Naive thymus-derived CD8-positive, alpha-beta T cell (primary cell): ENCODE measurements around the gene NSL1. TPM values are rescaled to one million over a fixed set of nuclear protein-coding genes. Genes with fewer than 3 reads are reported as not detected.
"Not testable (repeated sequence)": the region's sequence is repeated elsewhere in the genome, so short reads cannot be mapped to it uniquely, and the experiment has no call there.

ENCODE experiments used
- ATAC-seq, 2 donors: fragments of 150-1000 bp; cut with Tn5 transposase in 1 of 2; sonication (Bioruptor Pico), chemical (Tn5 transposase) in 1 of 2; 1 replicate in 1 of 2; 2 replicates in 1 of 2; pipeline ENCODE4 v1.10.0; 2021; ENCODE audit warnings: mild to moderate bottlenecking in 2 of 2, moderate library complexity in 2 of 2
- POLR2A ChIA-PET: fragments of 350-600 bp; sonication (Branson Sonifier 250); formaldehyde crosslinking; loops from one replicate; lab custom pipeline; 2021; ENCODE audit warnings: antibody characterized with exemption; lab: Charles Lee
- DNase-seq, 10 donors: peaks; one replicate each; pipeline versions ENCODE4 v3.0.0 to v3.0.0-alpha.2; 2020 to 2022
- H3K27ac Mint-ChIP-seq, 10 donors: one replicate each; pipeline ENCODE4 v1.8.0; 2020 to 2022; ENCODE audit warnings: mild to moderate bottlenecking in 10 of 10, mixed read lengths in 10 of 10, moderate library complexity in 4 of 10, inconsistent platforms in 1 of 10
- H3K27me3 Mint-ChIP-seq, 5 donors: one replicate each; pipeline ENCODE4 v1.8.0; 2021 to 2022; ENCODE audit warnings: mixed read lengths in 5 of 5
- H3K36me3 Mint-ChIP-seq, 3 donors: one replicate each; pipeline ENCODE4 v1.8.0; 2020 to 2022; ENCODE audit warnings: mixed read lengths in 3 of 3, mild to moderate bottlenecking in 2 of 3, inconsistent platforms in 1 of 3
- H3K4me1 Mint-ChIP-seq, 4 donors: one replicate each; pipeline ENCODE4 v1.8.0; 2021 to 2022; ENCODE audit warnings: mixed read lengths in 4 of 4
- H3K4me3 Mint-ChIP-seq, 10 donors: one replicate each; pipeline ENCODE4 v1.8.0; 2020 to 2022; ENCODE audit warnings: mild to moderate bottlenecking in 10 of 10, mixed read lengths in 10 of 10, moderate library complexity in 6 of 10, inconsistent platforms in 1 of 10
- H3K9me3 Mint-ChIP-seq, 9 donors: one replicate each; pipeline ENCODE4 v1.8.0; 2020 to 2022; ENCODE audit warnings: mixed read lengths in 9 of 9, mild to moderate bottlenecking in 3 of 9, inconsistent platforms in 1 of 9, moderate library complexity in 1 of 9
- polyA plus RNA-seq, 3 donors: library from polyadenylated mRNA; unstranded; fragments of 300-500 nt; fragmentation: Illumina TruSeq; gene quantifications; one replicate each; pipeline ENCODE4 v1.2.3, GENCODE V29; 2021
- total RNA-seq, 8 experiments: library from RNA in 2 of 8; stranded (reverse) in 2 of 8; gene quantifications; one replicate each; pipeline ENCODE4 v1.2.3 and lab custom pipeline; 2021 to 2026

NSL1 gene
- total and polyA plus RNA-seq, 5 experiments from 2014 or later, result 38.1 to 74.2 (median 54.8) TPM

- DNase-seq (no peak), ATAC-seq (no peak)
- peaks cover 5 to 63% (median 12%) of the 10 kb centered on the region in 3 donors for H3K36me3 Mint-ChIP-seq
- peaks cover 3 to 7% (median 5%) of the 10 kb centered on the region in 4 donors for H3K4me1 Mint-ChIP-seq
- H3K4me3 Mint-ChIP-seq, result no peak overlapping the region
- no peak overlapping the region for H3K27ac Mint-ChIP-seq
- POLR2A ChIA-PET, result interaction anchor here (0.6 to 1.4 kb wide), 2 partner anchors 79 to 116 kb away, joined by 3 read pairs; no protein-coding TSS in a partner anchor
- H3K9me3 Mint-ChIP-seq, result no peaks in the 10 kb centered on the region
- H3K27me3 Mint-ChIP-seq, result no peaks in the 10 kb centered on the region
Observed at GRCh38 chr1:212780759-212781158, 10.8 kb downstream of the NSL1 start.

GRCh38 chr1:212779086-212779485 is 12.5 kb downstream of the NSL1 start:
- H3K27me3 Mint-ChIP-seq, H3K4me3 Mint-ChIP-seq, POLR2A ChIA-PET, ATAC-seq, H3K9me3 Mint-ChIP-seq, H3K4me1 Mint-ChIP-seq, DNase-seq, H3K27ac Mint-ChIP-seq: not testable (repeated sequence)
- H3K36me3 Mint-ChIP-seq, result peaks cover 5 to 59% (median 10%) of the 10 kb centered on the region in 3 donors

GRCh38 chr1:212777151-212777550 is 14.4 kb downstream of the NSL1 start:
- Mint-ChIP-seq H3K27me3 (no peaks in the 10 kb centered on the region), H3K9me3 (peaks cover 0 to under 1% (median 0%) of the 10 kb centered on the region in 9 donors), H3K4me3 (no peak overlapping the region), H3K4me1 (peaks cover 8 to 19% (median 13%) of the 10 kb centered on the region in 4 donors), H3K36me3 (peaks cover under 1 to 53% (median 14%) of the 10 kb centered on the region in 3 donors), H3K27ac (peak overlapping the region in 2 of 10 donors; percentile 1 to 35)
- ATAC-seq, result no peak
- POLR2A ChIA-PET, result interaction anchor here (0.7 to 1.2 kb wide), 2 partner anchors 8 to 14 kb away, joined by 3 to 4 read pairs; partner anchors contain the start of gene NSL1
- no peak for DNase-seq

GRCh38 chr1:212775241-212775640 is 16.3 kb downstream of the NSL1 start:
- Mint-ChIP-seq H3K4me3 (no peak overlapping the region), H3K36me3 (peaks cover 8 to 59% (median 30%) of the 10 kb centered on the region in 3 donors), H3K27me3 (no peaks in the 10 kb centered on the region), H3K4me1 (peaks cover 8 to 25% (median 15%) of the 10 kb centered on the region in 4 donors), H3K9me3 (peaks cover 0 to 16% (median 5%) of the 10 kb centered on the region in 9 donors), H3K27ac (peak overlapping the region in 1 of 10 donors; percentile 39)
- POLR2A ChIA-PET, result no interaction called here
- DNase-seq (no peak), ATAC-seq (no peak)

- H3K36me3 Mint-ChIP-seq, result peaks cover 14 to 66% (median 37%) of the 10 kb centered on the region in 3 donors
- no peak for ATAC-seq
- no peak overlapping the region for H3K27ac Mint-ChIP-seq
- no peak overlapping the region for H3K4me3 Mint-ChIP-seq
- H3K4me1 Mint-ChIP-seq, result peaks cover 8 to 29% (median 15%) of the 10 kb centered on the region in 4 donors
- no peaks in the 10 kb centered on the region for H3K27me3 Mint-ChIP-seq
- POLR2A ChIA-PET, result no interaction called here
- H3K9me3 Mint-ChIP-seq, result peaks cover 3 to 22% (median 12%) of the 10 kb centered on the region in 9 donors
- no peak for DNase-seq
Observed at GRCh38 chr1:212774584-212774983, 17.0 kb downstream of the NSL1 start.

- Mint-ChIP-seq H3K4me1 (peaks cover 9 to 35% (median 16%) of the 10 kb centered on the region in 4 donors), H3K27ac (peak overlapping the region in 4 of 10 donors; percentile 0 to 16 (median 9))
- no peak for DNase-seq
Observed at GRCh38 chr1:212773011-212773410, 18.6 kb downstream of the NSL1 start.

GRCh38 chr1:212771341-212771740 is 20.2 kb downstream of the NSL1 start:
- Mint-ChIP-seq H3K27ac (no peak overlapping the region), H3K36me3 (peaks cover 39 to 71% (median 62%) of the 10 kb centered on the region in 3 donors), H3K4me1 (peaks cover 9 to 43% (median 23%) of the 10 kb centered on the region in 4 donors), H3K9me3 (peaks cover 12 to 52% (median 36%) of the 10 kb centered on the region in 9 donors), H3K27me3 (no peaks in the 10 kb centered on the region), H3K4me3 (no peak overlapping the region)
- no peak for DNase-seq
- POLR2A ChIA-PET, result no interaction called here
- no peak for ATAC-seq

More at GRCh38 chr1:212773011-212773410, 18.6 kb downstream of the NSL1 start:
- Mint-ChIP-seq H3K4me3 (no peak overlapping the region), H3K27me3 (no peaks in the 10 kb centered on the region), H3K9me3 (peaks cover 7 to 38% (median 26%) of the 10 kb centered on the region in 9 donors), H3K36me3 (peaks cover 29 to 72% (median 49%) of the 10 kb centered on the region in 3 donors)
- POLR2A ChIA-PET, result no interaction called here
- no peak for ATAC-seq

GRCh38 chr1:212769459-212770167 is 22.0 kb downstream of the NSL1 start:
- Mint-ChIP-seq H3K36me3 (peaks cover 39 to 78% (median 72%) of the 10 kb centered on the region in 3 donors), H3K9me3 (peaks cover 12 to 57% (median 38%) of the 10 kb centered on the region in 9 donors), H3K4me3 (no peak overlapping the region), H3K27ac (peak overlapping the region in 4 of 10 donors; percentile 15 to 70 (median 48)), H3K27me3 (no peaks in the 10 kb centered on the region), H3K4me1 (peaks cover 9 to 47% (median 25%) of the 10 kb centered on the region in 4 donors)
- POLR2A ChIA-PET, result interaction anchor here (0.7 kb wide), 1 partner anchor 1426 kb away, joined by 3 read pairs; no protein-coding TSS in a partner anchor
- peak in 2 of 10 donors; percentile 13 to 15 for DNase-seq
- no peak for ATAC-seq

GRCh38 chr1:212766825-212767224 is 24.8 kb downstream of the NSL1 start:
- not testable (repeated sequence) for H3K27me3 Mint-ChIP-seq, ATAC-seq

GRCh38 chr1:212764718-212765281 is 26.8 kb downstream of the NSL1 start:
- DNase-seq, H3K27me3 Mint-ChIP-seq, H3K4me3 Mint-ChIP-seq, POLR2A ChIA-PET, ATAC-seq: not testable (repeated sequence)
- H3K27ac Mint-ChIP-seq, result peak overlapping the region in 4 of 10 donors; percentile 0 to 59 (median 41)
- H3K36me3 Mint-ChIP-seq, result peaks cover 26 to 64% (median 48%) of the 10 kb centered on the region in 3 donors
- peaks cover 10 to 37% (median 23%) of the 10 kb centered on the region in 9 donors for H3K9me3 Mint-ChIP-seq
- peaks cover 16 to 39% (median 35%) of the 10 kb centered on the region in 4 donors for H3K4me1 Mint-ChIP-seq

More at GRCh38 chr1:212766825-212767224, 24.8 kb downstream of the NSL1 start:
- peaks cover 12 to 54% (median 36%) of the 10 kb centered on the region in 9 donors for H3K9me3 Mint-ChIP-seq
- H3K4me3 Mint-ChIP-seq, DNase-seq: not testable (repeated sequence)
- POLR2A ChIA-PET, result interaction anchor here (1.0 kb wide), 1 partner anchor 15 kb away, joined by 3 read pairs; no protein-coding TSS in a partner anchor
- H3K27ac Mint-ChIP-seq, result peak overlapping the region in 2 of 10 donors; percentile 64 to 81
- peaks cover 11 to 44% (median 23%) of the 10 kb centered on the region in 4 donors for H3K4me1 Mint-ChIP-seq
- H3K36me3 Mint-ChIP-seq, result peaks cover 35 to 76% (median 65%) of the 10 kb centered on the region in 3 donors

GRCh38 chr1:212762839-212763238 is 28.7 kb downstream of the NSL1 start:
- H3K27ac Mint-ChIP-seq, result peak overlapping the region in 1 of 10 donors; percentile 47
- H3K9me3 Mint-ChIP-seq, result peaks cover 0 to 17% (median 11%) of the 10 kb centered on the region in 9 donors
- no peak overlapping the region for H3K4me3 Mint-ChIP-seq
- no peaks in the 10 kb centered on the region for H3K27me3 Mint-ChIP-seq
- DNase-seq (no peak), ATAC-seq (no peak)
- H3K4me1 Mint-ChIP-seq, result peaks cover 16 to 38% (median 37%) of the 10 kb centered on the region in 4 donors
- peaks cover 10 to 52% (median 30%) of the 10 kb centered on the region in 3 donors for H3K36me3 Mint-ChIP-seq
- POLR2A ChIA-PET, result interaction anchor here (0.5 to 0.6 kb wide), 2 partner anchors 116 to 194 kb away, joined by 3 read pairs; no protein-coding TSS in a partner anchor

GRCh38 chr1:212762234-212762633 is 29.3 kb downstream of the NSL1 start:
- DNase-seq, result no peak
- POLR2A ChIA-PET, result interaction anchor here (0.5 kb wide), 1 partner anchor 195 kb away, joined by 3 read pairs; no protein-coding TSS in a partner anchor
- no peak for ATAC-seq
- H3K4me1 Mint-ChIP-seq, result peaks cover 17 to 38% (median 34%) of the 10 kb centered on the region in 4 donors
- H3K4me3 Mint-ChIP-seq, result no peak overlapping the region
- H3K27me3 Mint-ChIP-seq, result no peaks in the 10 kb centered on the region
- H3K27ac Mint-ChIP-seq, result no peak overlapping the region
- peaks cover 7 to 47% (median 24%) of the 10 kb centered on the region in 3 donors for H3K36me3 Mint-ChIP-seq
- H3K9me3 Mint-ChIP-seq, result peaks cover 0 to 11% (median 5%) of the 10 kb centered on the region in 9 donors
